ENCODE results near the gene LAMB4.

Gene LAMB4

DNA sequence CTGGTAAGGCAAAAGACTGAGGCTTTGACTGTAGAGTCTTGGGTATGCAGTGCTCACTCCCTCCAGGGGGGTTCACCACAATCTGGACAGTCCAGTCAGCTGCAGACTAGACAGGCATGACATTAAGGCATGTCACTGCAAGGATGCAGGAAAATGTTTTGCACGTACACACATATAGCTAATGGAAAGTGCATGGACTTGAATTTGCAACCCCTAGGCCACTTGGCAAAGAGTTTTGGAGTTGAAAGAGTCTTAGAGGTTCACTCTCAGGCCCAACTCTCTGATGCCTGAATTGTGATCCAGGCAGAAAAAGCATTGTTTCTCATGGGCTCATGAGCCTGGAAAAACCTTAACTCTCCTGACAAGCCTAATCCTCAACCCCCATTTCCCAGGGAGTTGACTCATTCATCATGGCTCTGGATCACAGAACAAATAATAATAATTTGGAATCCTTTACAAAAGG, 51.9 kb downstream of the LAMB4 start:
- DNase-seq (ENCODE audit: low read depth), result peak; percentile 42
- TF ChIP-seq CTCF (IDR thresholded peaks at IDR 0.05; ENCODE audit: insufficient read depth, low read depth, low read length, missing control alignments), result no peak
- no peak overlapping the region for H3K4me3 ChIP-seq (ENCODE audit: low read length)

DNA sequence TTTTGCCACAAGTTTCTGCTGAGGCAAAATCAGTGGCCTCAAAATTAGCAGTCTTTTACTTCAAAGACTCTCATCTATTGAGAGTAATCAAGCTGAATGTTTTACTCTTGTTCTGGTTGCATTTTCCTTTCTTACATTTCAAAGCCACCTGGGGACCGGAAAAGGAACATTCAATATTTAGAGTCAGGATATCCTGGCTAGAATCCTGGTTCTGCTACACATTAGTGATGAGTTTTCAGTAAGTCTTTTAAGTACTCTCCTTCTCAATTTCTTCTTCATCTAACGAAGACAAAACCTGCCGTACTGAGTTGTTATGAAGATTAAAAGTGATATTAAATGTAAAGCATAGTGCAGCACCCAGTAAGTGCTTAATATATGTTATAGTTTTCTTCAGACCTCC, 52.5 kb downstream of the LAMB4 start:
- H3K4me3 ChIP-seq (ENCODE audit: low read length), result no peak overlapping the region
- no peak for TF ChIP-seq CTCF (IDR thresholded peaks at IDR 0.05; ENCODE audit: insufficient read depth, low read depth, low read length, missing control alignments)
- no peak for DNase-seq (ENCODE audit: low read depth)

GRCh38 chr7:108076156-108076555, 54.0 kb downstream of the LAMB4 start:
- H3K4me3 ChIP-seq (ENCODE audit: low read length), result no peak overlapping the region
- no peak for TF ChIP-seq CTCF (IDR thresholded peaks at IDR 0.05; ENCODE audit: insufficient read depth, low read depth, low read length, missing control alignments)
- no peak for DNase-seq (ENCODE audit: low read depth)

DNA sequence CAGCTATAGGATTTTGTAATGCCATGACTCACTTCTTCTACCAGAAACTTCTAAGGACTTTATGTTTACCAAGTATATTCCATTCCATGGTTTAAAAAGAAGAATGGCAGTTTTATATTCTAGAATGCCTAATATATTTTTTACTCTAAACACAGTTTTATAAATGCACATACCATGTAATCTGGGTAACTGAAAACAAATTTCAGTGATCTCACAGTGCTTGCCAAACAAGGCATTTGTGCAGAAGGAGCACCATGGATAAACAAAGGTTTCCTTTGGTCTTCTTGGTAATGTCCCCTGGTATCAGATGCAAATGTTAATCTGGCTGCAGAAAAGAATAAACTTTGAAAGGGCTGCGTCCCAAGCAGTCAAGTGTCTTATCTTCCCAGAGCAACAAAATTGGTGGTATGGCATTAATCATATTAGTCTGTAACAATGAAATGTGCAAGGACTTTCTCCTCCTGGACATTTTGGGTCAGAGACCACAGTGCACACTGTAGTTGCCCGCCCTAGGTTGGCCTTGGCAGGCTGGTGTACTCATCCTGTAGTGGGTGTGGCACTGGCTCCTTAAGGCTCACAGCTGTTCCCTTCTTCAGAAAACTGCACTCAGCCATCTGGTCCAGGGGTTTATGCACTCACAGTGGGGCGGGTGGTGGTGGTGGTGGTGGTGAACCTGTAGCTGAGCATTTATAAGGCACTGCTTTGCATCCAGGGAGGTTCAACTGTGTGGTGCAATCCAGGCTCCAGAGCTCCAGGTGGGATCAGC, 56.7 kb downstream of the LAMB4 start:
- H3K4me3 ChIP-seq (ENCODE audit: low read length), result no peak overlapping the region
- no peak for TF ChIP-seq CTCF (IDR thresholded peaks at IDR 0.05; ENCODE audit: insufficient read depth, low read depth, low read length, missing control alignments)
- no peak for DNase-seq (ENCODE audit: low read depth)

GRCh38 chr7:108072739-108073138, 57.4 kb downstream of the LAMB4 start:
- TF ChIP-seq CTCF (IDR thresholded peaks at IDR 0.05; ENCODE audit: insufficient read depth, low read depth, low read length, missing control alignments), result no peak
- no peak for DNase-seq (ENCODE audit: low read depth)
- H3K4me3 ChIP-seq (ENCODE audit: low read length), result no peak overlapping the region

DNA sequence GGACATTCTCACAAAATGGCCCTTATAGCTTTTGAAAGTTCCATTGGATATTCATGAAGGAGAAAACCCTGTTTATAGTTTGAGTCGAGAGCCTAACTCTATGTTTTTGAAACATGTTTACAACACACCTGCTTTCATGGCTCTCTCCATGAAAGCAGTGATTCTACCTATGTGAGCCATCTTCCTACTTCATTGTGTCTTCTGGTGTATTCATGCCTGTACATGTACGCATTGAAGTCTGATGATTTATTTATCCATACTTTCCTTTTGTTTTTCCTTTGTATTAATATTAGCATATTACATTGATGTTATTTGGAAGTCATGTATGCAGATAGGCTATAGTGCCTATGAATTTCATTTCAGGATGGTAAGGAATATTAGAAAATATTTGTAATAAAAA, 58.0 kb downstream of the LAMB4 start:
- TF ChIP-seq CTCF (IDR thresholded peaks at IDR 0.05; ENCODE audit: insufficient read depth, low read depth, low read length, missing control alignments), result no peak
- peak; percentile 59 for DNase-seq (ENCODE audit: low read depth)
- H3K4me3 ChIP-seq (ENCODE audit: low read length), result no peak overlapping the region

- no peak for DNase-seq (ENCODE audit: low read depth)
- no peak overlapping the region for H3K4me3 ChIP-seq (ENCODE audit: low read length)
- TF ChIP-seq CTCF (IDR thresholded peaks at IDR 0.05; ENCODE audit: insufficient read depth, low read depth, low read length, missing control alignments), result no peak
Observed at GRCh38 chr7:108071551-108071950, 58.6 kb downstream of the LAMB4 start.

All from epithelial cell of esophagus (primary cell).